ENCODE data around the gene NR1I3.

GRCh38 chr1:161199506-161200139, 38.4 kb downstream of the NR1I3 start:
- TF ChIP-seq CTCF (IDR thresholded peaks at IDR 0.05) (no peak), EZH2phosphoT487 (IDR thresholded peaks at IDR 0.05) (no peak)

All from neural progenitor cell (in vitro differentiated cells).